OCI-LY3 (cell line): ENCODE measurements around the gene SERINC3.

ENCODE experiments used
- H2AFZ ChIP-seq: fragments of 200-600, 300-600 bp; shearing (Covaris generic); 2 replicates; pipeline ENCODE4 v1.6.0; 2014; ENCODE audit warnings: antibody characterized with exemption, low read depth, low read length
- H3K27ac ChIP-seq: fragments of 200-600, 300-600 bp; sonication (generic); 2 replicates; pipeline ENCODE4 v1.5.1; 2014; ENCODE audit warnings: mild to moderate bottlenecking, low read length, moderate library complexity, mixed read lengths
- H3K27me3 ChIP-seq: fragments of 200-600, 300-600 bp; sonication (generic); 2 replicates; pipeline ENCODE4 v1.6.1; 2014; ENCODE audit warnings: low read depth, low read length, mixed read lengths
- H3K36me3 ChIP-seq: fragments of 200-600, 300-600 bp; sonication (generic); replicated peaks from 2 replicates; pipeline ENCODE3; 2014; ENCODE audit warnings: low read depth, low read length, mixed read lengths
- H3K4me1 ChIP-seq: fragments of 300-600, 200-600 bp; sonication (generic); 2 replicates; pipeline ENCODE4 v1.6.1; 2014; ENCODE audit warnings: low read length, mixed read lengths
- H3K4me2 ChIP-seq: fragments of 200-600, 300-600 bp; sonication (generic); 2 replicates; pipeline ENCODE4 v1.6.1; 2014; ENCODE audit warnings: low read length, mixed read lengths
- H3K4me3 ChIP-seq: fragments of 300-600, 200-600 bp; sonication (generic); 2 replicates; pipeline ENCODE4 v1.5.1; 2014; ENCODE audit warnings: antibody characterized with exemption, mild to moderate bottlenecking, low read length, moderate library complexity
- H3K79me2 ChIP-seq: fragments of 300-600, 200-600 bp; shearing (Covaris generic); 2 replicates; pipeline ENCODE4 v1.6.1; 2014; ENCODE audit warnings: mild to moderate bottlenecking, low read length, mixed read lengths
- H3K9ac ChIP-seq: fragments of 300-600, 200-600 bp; shearing (Covaris generic); 2 replicates; pipeline ENCODE4 v1.6.0; 2014; ENCODE audit warnings: mild to moderate bottlenecking, low read length, moderate library complexity
- H3K9me3 ChIP-seq: fragments of 200-600, 300-600 bp; shearing (Covaris generic); 2 replicates; pipeline ENCODE4 v1.6.1; 2014; ENCODE audit warnings: low read length, mixed read lengths; ENCODE audit not compliant: insufficient read depth
- H4K20me1 ChIP-seq: fragments of 200-600, 300-600 bp; sonication (generic); 2 replicates; pipeline ENCODE4 v1.6.1; 2016; ENCODE audit warnings: low read length, mixed read lengths; ENCODE audit not compliant: insufficient read depth
- CTCF ChIP-seq: fragments of 200-600, 300-600 bp; sonication (generic); IDR thresholded peaks from 2 replicates; pipeline ENCODE4 v1.5.1; 2014; ENCODE audit warnings: antibody characterized with exemption, low read length, low read depth
- EZH2phosphoT487 ChIP-seq: fragments of 200-600 bp; shearing (Covaris generic); IDR thresholded peaks from 2 replicates; pipeline ENCODE4 v1.6.1; 2018; ENCODE audit warnings: antibody characterized with exemption, mixed run types, low read depth

The SERINC3 gene

GRCh38 chr20:44464514-44464913 is 57.4 kb downstream of the SERINC3 start:
- H3K4me2 ChIP-seq: no peak overlapping the region
- no peaks in the 10 kb centered on the region for H3K79me2 ChIP-seq
- H4K20me1 ChIP-seq: no peaks in the 10 kb centered on the region
- H3K9ac ChIP-seq: no peak overlapping the region
- no peak overlapping the region for H3K4me3 ChIP-seq
- TF ChIP-seq EZH2phosphoT487 (no peak), CTCF (no peak)
- H3K9me3 ChIP-seq: no peaks in the 10 kb centered on the region
- H3K4me1 ChIP-seq: no peaks in the 10 kb centered on the region
- no peak overlapping the region for H3K27ac ChIP-seq
- H2AFZ ChIP-seq: no peak overlapping the region
- no peaks in the 10 kb centered on the region for H3K36me3 ChIP-seq
- peaks cover 34% of the 10 kb centered on the region for H3K27me3 ChIP-seq

GRCh38 chr20:44463466-44463865 is 58.4 kb downstream of the SERINC3 start:
- Histone ChIP-seq H3K9ac (no peak overlapping the region), H2AFZ (no peak overlapping the region), H3K4me3 (no peak overlapping the region), H3K79me2 (no peaks in the 10 kb centered on the region), H3K4me1 (no peaks in the 10 kb centered on the region), H3K27ac (no peak overlapping the region), H3K36me3 (no peaks in the 10 kb centered on the region), H3K4me2 (no peak overlapping the region), H4K20me1 (no peaks in the 10 kb centered on the region), H3K27me3 (peaks cover 26% of the 10 kb centered on the region), H3K9me3 (no peaks in the 10 kb centered on the region)
- no peak for TF ChIP-seq EZH2phosphoT487
- no peak for TF ChIP-seq CTCF

GRCh38 chr20:44461803-44462174 is 60.1 kb downstream of the SERINC3 start:
- Histone ChIP-seq H4K20me1 (no peaks in the 10 kb centered on the region), H3K27ac (no peak overlapping the region), H3K4me2 (no peak overlapping the region), H3K36me3 (no peaks in the 10 kb centered on the region), H3K27me3 (peaks cover 9% of the 10 kb centered on the region; the same call in 1 of the 2 replicates), H3K79me2 (no peaks in the 10 kb centered on the region), H2AFZ (no peak overlapping the region), H3K9ac (no peak overlapping the region), H3K9me3 (no peaks in the 10 kb centered on the region), H3K4me3 (no peak overlapping the region), H3K4me1 (no peaks in the 10 kb centered on the region)
- TF ChIP-seq CTCF: no peak
- no peak for TF ChIP-seq EZH2phosphoT487

GRCh38 chr20:44461142-44461802 is 60.6 kb downstream of the SERINC3 start:
- no peak for TF ChIP-seq EZH2phosphoT487
- no peak for TF ChIP-seq CTCF
- H3K4me2 ChIP-seq: no peak overlapping the region
- H3K9ac ChIP-seq: no peak overlapping the region
- H2AFZ ChIP-seq: 0 out of 2 replicates have a peak overlapping the region, but pooled peaks have one; percentile 2
- H3K27ac ChIP-seq: no peak overlapping the region
- H4K20me1 ChIP-seq: no peaks in the 10 kb centered on the region
- H3K4me1 ChIP-seq: no peaks in the 10 kb centered on the region
- H3K9me3 ChIP-seq: no peaks in the 10 kb centered on the region
- no peaks in the 10 kb centered on the region for H3K36me3 ChIP-seq
- 0 out of 2 replicates have a peak, but pooled peaks cover 7% of the 10 kb centered on the region for H3K27me3 ChIP-seq
- H3K4me3 ChIP-seq: no peak overlapping the region
- H3K79me2 ChIP-seq: no peaks in the 10 kb centered on the region
